Activated T-helper 1 cell treated with Interleukin-2 at 50 U/mL for 16 hours (primary cell): ENCODE data around the gene APP.
"Not testable (repeated sequence)": the region's sequence is repeated elsewhere in the genome, so short reads cannot be mapped to it uniquely, and the experiment has no call there.

Source experiments
- DNase-seq: peaks from one replicate; pipeline ENCODE4 v3.0.0-alpha.2; 2020; ENCODE audit warnings: low read depth

APP gene

GRCh38 chr21:26020510-26020909 lies 150.1 kb downstream of the APP start:
- DNase-seq, result no peak

GRCh38 chr21:26020081-26020480 lies 150.5 kb downstream of the APP start:
- DNase-seq, result no peak

- DNase-seq, result no peak
These were observed 151.3 kb downstream of the APP start for GRCh38 chr21:26019236-26019635.

GRCh38 chr21:26013970-26014369 lies 156.6 kb downstream of the APP start:
- DNase-seq, result no peak

GRCh38 chr21:26012482-26012881 lies 158.1 kb downstream of the APP start:
- not testable (repeated sequence) for DNase-seq

GRCh38 chr21:26011292-26011940 lies 159.2 kb downstream of the APP start:
- DNase-seq, result no peak

GRCh38 chr21:26007951-26008498 lies 162.5 kb downstream of the APP start:
- DNase-seq, result no peak

- no peak for DNase-seq
These were observed 165.1 kb downstream of the APP start for GRCh38 chr21:26005464-26005863.

GRCh38 chr21:26003404-26003803 lies 167.2 kb downstream of the APP start:
- DNase-seq, result no peak

- DNase-seq, result no peak
These were observed 169.2 kb downstream of the APP start for GRCh38 chr21:26001356-26001755.

- peak; percentile 10 for DNase-seq
These were observed 170.5 kb downstream of the APP start for GRCh38 chr21:25999921-26000582.

- no peak for DNase-seq
These were observed 172.6 kb downstream of the APP start for GRCh38 chr21:25997788-25998611.

GRCh38 chr21:25995278-25995677 lies 175.3 kb downstream of the APP start:
- no peak for DNase-seq

- no peak for DNase-seq
These were observed 175.8 kb downstream of the APP start for GRCh38 chr21:25994758-25995163.

- no peak for DNase-seq
These were observed 181.8 kb downstream of the APP start for GRCh38 chr21:25988738-25989137.

GRCh38 chr21:25987531-25987930 lies 183.0 kb downstream of the APP start:
- no peak for DNase-seq

- DNase-seq, result no peak
These were observed 183.6 kb downstream of the APP start for GRCh38 chr21:25986928-25987327.

GRCh38 chr21:25985990-25986389 lies 184.6 kb downstream of the APP start:
- DNase-seq, result no peak

GRCh38 chr21:25984538-25984937 lies 186.0 kb downstream of the APP start:
- DNase-seq, result no peak

- no peak for DNase-seq
These were observed 186.8 kb downstream of the APP start for GRCh38 chr21:25983745-25984144.

- no peak for DNase-seq
These were observed 189.9 kb downstream of the APP start for GRCh38 chr21:25980710-25981109.

GRCh38 chr21:25979845-25980616 lies 190.5 kb downstream of the APP start:
- no peak for DNase-seq
